GM23338 (cell line): ENCODE results near the gene CCDC57. TPM values are rescaled to one million over a fixed set of nuclear protein-coding genes. Genes with fewer than 3 reads are reported as not detected.

Source experiments
- ATAC-seq: fragments of 200-7000 bp; cut with Tn5 transposase; 3 replicates; pipeline ENCODE4 v1.9.1; 2020
- DNase-seq: peaks from one replicate; pipeline ENCODE4 v3.0.0-alpha.2; 2015; ENCODE audit warnings: low spot score
- H2AFZ ChIP-seq: fragments of 200-600 bp; sonication (generic); 2 replicates; pipeline ENCODE4 v1.8.0; 2016; ENCODE audit warnings: antibody characterized with exemption, mild to moderate bottlenecking, moderate library complexity
- H3F3A ChIP-seq: fragments of 200-600 bp; sonication (generic); replicated peaks from 2 replicates; pipeline ENCODE4 v1.8.0; 2017; ENCODE audit warnings: antibody characterized with exemption, mixed run types, low read depth
- H3K27ac ChIP-seq: fragments of 200-600 bp; sonication (generic); 2 replicates; pipeline ENCODE4 v1.6.1; 2016; ENCODE audit warnings: low read depth
- H3K27me3 ChIP-seq: fragments of 200-600 bp; sonication (generic); 2 replicates; pipeline ENCODE4 v1.8.0; 2016; ENCODE audit warnings: mild to moderate bottlenecking, mixed run types, moderate library complexity; ENCODE audit not compliant: insufficient read depth
- H3K36me3 ChIP-seq: fragments of 200-600 bp; sonication (generic); 2 replicates; pipeline ENCODE4 v1.8.0; 2016; ENCODE audit warnings: mild to moderate bottlenecking; ENCODE audit not compliant: insufficient read depth
- H3K4me1 ChIP-seq: fragments of 200-600 bp; sonication (generic); 2 replicates; pipeline ENCODE4 v1.8.0; 2016; ENCODE audit warnings: mild to moderate bottlenecking, moderate library complexity; ENCODE audit not compliant: insufficient read depth
- H3K4me2 ChIP-seq: fragments of 200-600 bp; sonication (generic); 2 replicates; pipeline ENCODE4 v1.7.1; 2017; ENCODE audit warnings: mixed run types
- H3K4me3 ChIP-seq: fragments of 200-600 bp; sonication (generic); 2 replicates; pipeline ENCODE4 v1.6.1; 2016; ENCODE audit warnings: mixed run types
- H3K79me2 ChIP-seq: fragments of 200-600 bp; sonication (generic); replicated peaks from 2 replicates; pipeline ENCODE4 v1.8.0; 2017; ENCODE audit warnings: mild to moderate bottlenecking; ENCODE audit not compliant: insufficient read depth
- H3K9me2 ChIP-seq: fragments of 200-600 bp; sonication (generic); 2 replicates; pipeline ENCODE4 v1.8.0; 2017; ENCODE audit not compliant: insufficient read depth
- H4K20me1 ChIP-seq: fragments of 200-600 bp; sonication (generic); replicated peaks from 2 replicates; pipeline ENCODE4 v1.8.0; 2017; ENCODE audit warnings: mild to moderate bottlenecking; ENCODE audit not compliant: insufficient read depth
- H3K27ac Mint-ChIP-seq: 2 replicates; pipeline ENCODE4 v1.8.0; 2020; ENCODE audit warnings: inconsistent platforms, mild to moderate bottlenecking, moderate library complexity, mixed read lengths
- H3K27me3 Mint-ChIP-seq: 3 replicates; pipeline ENCODE4 v1.8.0; 2022; ENCODE audit warnings: low read depth, mild to moderate bottlenecking, moderate library complexity, mixed read lengths, inconsistent platforms; ENCODE audit not compliant: insufficient read depth, poor library complexity
- H3K36me3 Mint-ChIP-seq: 3 replicates; pipeline ENCODE4 v1.8.0; 2021; ENCODE audit warnings: low read depth, mild to moderate bottlenecking, inconsistent platforms, moderate library complexity, mixed read lengths
- H3K4me1 Mint-ChIP-seq: 3 replicates; pipeline ENCODE4 v1.8.0; 2020; ENCODE audit warnings: mild to moderate bottlenecking, inconsistent platforms, mixed read lengths
- H3K4me3 Mint-ChIP-seq: 3 replicates; pipeline ENCODE4 v1.8.0; 2021; ENCODE audit warnings: moderate library complexity, mild to moderate bottlenecking, inconsistent platforms, mixed read lengths
- H3K9me3 Mint-ChIP-seq: 3 replicates; pipeline ENCODE4 v1.8.0; 2020; ENCODE audit warnings: moderate library complexity, mild to moderate bottlenecking, inconsistent platforms, mixed read lengths
- CREB1 ChIP-seq: fragments of 250-450 bp; sonication (Bioruptor Pico); IDR thresholded peaks from 2 replicates; pipeline ENCODE4 v1.5.0; 2020; ENCODE audit warnings: low read depth, mild to moderate bottlenecking, moderate library complexity
- CTCF ChIP-seq, 2 experiments: fragments of 200-600 bp in 1 of 2; sonication (generic) in 1 of 2; conservative IDR thresholded peaks; 2 replicates each; pipeline versions ENCODE4 v1.5.1 to v1.6.1; 2016 to 2017; ENCODE audit warnings: antibody characterized with exemption in 2 of 2, low read depth in 2 of 2, mild to moderate bottlenecking in 2 of 2, moderate library complexity in 1 of 2
- ETS1 ChIP-seq: IDR thresholded peaks from 2 replicates; pipeline ENCODE4 v1.6.1; 2016; ENCODE audit warnings: antibody characterized with exemption
- EZH2 ChIP-seq: fragments of 200-600 bp; sonication (generic); IDR thresholded peaks from one replicate; pipeline ENCODE4 v1.8.0; 2017; ENCODE audit warnings: antibody characterized with exemption, mild to moderate bottlenecking, low read depth; ENCODE audit not compliant: unreplicated experiment
- EZH2phosphoT487 ChIP-seq: fragments of 200-600 bp; sonication (generic); IDR thresholded peaks from one replicate; pipeline ENCODE4 v1.8.1; 2018; ENCODE audit warnings: antibody characterized with exemption; ENCODE audit not compliant: unreplicated experiment
- JUNB ChIP-seq: IDR thresholded peaks from one replicate; pipeline ENCODE4 v1.6.1; 2016; ENCODE audit warnings: antibody characterized with exemption; ENCODE audit not compliant: unreplicated experiment
- NANOG ChIP-seq: IDR thresholded peaks from 2 replicates; pipeline ENCODE4 v1.6.1; 2016; ENCODE audit warnings: antibody characterized with exemption, borderline replicate concordance
- POLR2AphosphoS5 ChIP-seq: IDR thresholded peaks from 2 replicates; pipeline ENCODE4 v1.6.1; 2016; ENCODE audit warnings: antibody characterized with exemption, low read depth
- REST ChIP-seq: IDR thresholded peaks from one replicate; pipeline ENCODE4 v1.6.1; 2018; ENCODE audit warnings: antibody characterized with exemption; ENCODE audit not compliant: unreplicated experiment
- STAT1 ChIP-seq: IDR thresholded peaks from one replicate; pipeline ENCODE4 v1.6.1; 2016; ENCODE audit warnings: antibody characterized with exemption; ENCODE audit not compliant: unreplicated experiment
- ZNF114 ChIP-seq: fragments of 250-450 bp; sonication (Bioruptor Pico); IDR thresholded peaks from 2 replicates; pipeline ENCODE4 v1.5.0; 2020; ENCODE audit warnings: mild to moderate bottlenecking, moderate library complexity
- ZNF331 ChIP-seq: fragments of 250-450 bp; sonication (Bioruptor Pico); IDR thresholded peaks from 2 replicates; pipeline ENCODE4 v1.5.0; 2020; ENCODE audit warnings: low read depth, mild to moderate bottlenecking, moderate library complexity
- ZNF462 ChIP-seq: fragments of 250-450 bp; sonication (Bioruptor Pico); IDR thresholded peaks from 2 replicates; pipeline ENCODE4 v1.5.0; 2020; ENCODE audit warnings: mild to moderate bottlenecking, moderate library complexity
- polyA plus RNA-seq: library from polyadenylated mRNA; unstranded; fragments of >200 nt; fragmentation: Nextera tagmentation; extraction: Ambion mirVana; gene quantifications from 2 replicates; pipeline ENCODE4 v1.2.1, GENCODE V29; 2016
- total RNA-seq: library from RNA; depleted of rRNA; stranded (reverse); fragments of >200 nt; shearing (Covaris generic); gene quantifications from 2 replicates; pipeline ENCODE4 v1.2.3, GENCODE V29; 2014

CCDC57 gene
- total and polyA plus RNA-seq, 2 experiments from 2014 or later: 7.0 to 16.3 TPM

GRCh38 chr17:82237746-82238471 is 25.3 kb upstream of the CCDC57 start:
- H3K4me1 Mint-ChIP-seq: peaks cover 12% of the 10 kb centered on the region; the same call in 2 of the 3 replicates
- peaks cover 6% of the 10 kb centered on the region for H3K36me3 Mint-ChIP-seq
- Histone ChIP-seq H3K27ac (no peak overlapping the region), H2AFZ (no peak overlapping the region), H3K4me3 (no peak overlapping the region), H3F3A (peaks cover 5% of the 10 kb centered on the region; the same call in 1 of the 2 replicates), H3K4me1 (no peaks in the 10 kb centered on the region; the same call in 1 of the 2 replicates), H3K4me2 (no peak overlapping the region), H3K36me3 (no peaks in the 10 kb centered on the region), H4K20me1 (peaks cover 8% of the 10 kb centered on the region; the same call in 1 of the 2 replicates), H3K27me3 (no peaks in the 10 kb centered on the region), H3K9me2 (no peaks in the 10 kb centered on the region), H3K79me2 (no peaks in the 10 kb centered on the region)
- no peaks in the 10 kb centered on the region for H3K9me3 Mint-ChIP-seq
- no peak for TF ChIP-seq CREB1
- no peak for TF ChIP-seq ZNF114
- no peak for TF ChIP-seq EZH2
- no peak for TF ChIP-seq CTCF (conservative IDR thresholded peaks at IDR 0.05; ENCODE audit: low read depth in 2 of 2)
- TF ChIP-seq STAT1: no peak
- no peak for TF ChIP-seq ETS1
- no peak for TF ChIP-seq NANOG
- TF ChIP-seq ZNF462 (CRISPR knock-in tag): no peak
- no peak for TF ChIP-seq POLR2AphosphoS5
- TF ChIP-seq JUNB: no peak
- TF ChIP-seq EZH2phosphoT487: no peak
- TF ChIP-seq REST: no peak
- TF ChIP-seq ZNF331 (CRISPR knock-in tag): no peak
- DNase-seq (no peak), ATAC-seq (no peak)
- no peak overlapping the region for H3K27ac Mint-ChIP-seq
- peaks cover 14% of the 10 kb centered on the region for H3K27me3 Mint-ChIP-seq
- H3K4me3 Mint-ChIP-seq: no peak overlapping the region
